GM06990 (cell line): Measurements from ENCODE around the gene TRAPPC2B.
A peak's percentile ranks its signal among the peaks of the same experiment; 100 is the strongest.

Experiments
- DNase-seq: peaks from one replicate; pipeline ENCODE4 v3.0.0-alpha.2; 2011; ENCODE audit not compliant: insufficient read length; ENCODE audit errors: extremely low read depth
- H3K27me3 ChIP-seq: replicated peaks from 2 replicates; pipeline ENCODE4 v1.6.0; 2011; ENCODE audit warnings: low read length; ENCODE audit not compliant: control insufficient read depth, insufficient read depth
- H3K36me3 ChIP-seq: 2 replicates; pipeline ENCODE4 v1.5.1; 2011; ENCODE audit warnings: low read length; ENCODE audit not compliant: control insufficient read depth, insufficient read depth
- H3K4me3 ChIP-seq: replicated peaks from 2 replicates; pipeline ENCODE4 v1.5.1; 2011; ENCODE audit warnings: low read depth, mild to moderate bottlenecking, control low read depth, low read length
- CTCF ChIP-seq: IDR thresholded peaks from 2 replicates; pipeline ENCODE4 v1.5.1; 2011; ENCODE audit warnings: low read length, control low read depth, mild to moderate bottlenecking, inconsistent platforms; ENCODE audit not compliant: insufficient read depth, poor library complexity, severe bottlenecking

TRAPPC2B gene

GRCh38 chr19:57342582-57342981, 20.8 kb upstream of the TRAPPC2B start:
- DNase-seq: no peak
- Histone ChIP-seq H3K4me3 (no peak overlapping the region), H3K27me3 (no peaks in the 10 kb centered on the region), H3K36me3 (no peaks in the 10 kb centered on the region; the same call in 1 of the 2 replicates)
- no peak for TF ChIP-seq CTCF

- Histone ChIP-seq H3K27me3 (no peaks in the 10 kb centered on the region), H3K4me3 (no peak overlapping the region), H3K36me3 (no peaks in the 10 kb centered on the region)
- DNase-seq: no peak
- TF ChIP-seq CTCF: no peak
Observed at GRCh38 chr19:57348136-57348535, 15.2 kb upstream of the TRAPPC2B start.

- H3K27me3 ChIP-seq: no peaks in the 10 kb centered on the region
- TF ChIP-seq CTCF: no peak
Observed at GRCh38 chr19:57350877-57351805, 12.2 kb upstream of the TRAPPC2B start, which contains the start of gene ZNF304. TSS of gene ZNF304 (plus strand) at chr19:57351271. CDS start at chr19:57351665, 394 bp downstream.

GRCh38 chr19:57351867-57352266, 11.5 kb upstream of the TRAPPC2B start:
- H3K27me3 ChIP-seq: no peaks in the 10 kb centered on the region
- H3K4me3 ChIP-seq: peak overlapping the region; percentile 98
- TF ChIP-seq CTCF: no peak
- peaks cover 14% of the 10 kb centered on the region for H3K36me3 ChIP-seq
- DNase-seq: no peak

More at GRCh38 chr19:57350877-57351805, 12.2 kb upstream of the TRAPPC2B start, which contains the start of gene ZNF304:
- Histone ChIP-seq H3K36me3 (peaks cover 10% of the 10 kb centered on the region), H3K4me3 (peak within 1 kb of the TSS; percentile 98)
- peak; percentile 81 for DNase-seq

- no peaks in the 10 kb centered on the region for H3K27me3 ChIP-seq
- no peak for DNase-seq
- H3K36me3 ChIP-seq: peaks cover 29% of the 10 kb centered on the region
- no peak overlapping the region for H3K4me3 ChIP-seq
- TF ChIP-seq CTCF: no peak
Observed at GRCh38 chr19:57355916-57356315, 7.4 kb upstream of the TRAPPC2B start.

GRCh38 chr19:57357406-57357805, 5.9 kb upstream of the TRAPPC2B start:
- H3K27me3 ChIP-seq: no peaks in the 10 kb centered on the region
- H3K4me3 ChIP-seq: no peak overlapping the region
- no peak for TF ChIP-seq CTCF
- peaks cover 29% of the 10 kb centered on the region for H3K36me3 ChIP-seq
- DNase-seq: no peak
